Measurements from ENCODE around the gene CCT3.

The CCT3 gene

GRCh38 chr1:156276532-156276931 lies 61.6 kb downstream of the CCT3 start:
- no peak for TF ChIP-seq CTCF (IDR thresholded peaks at IDR 0.05)
- peaks cover 63 to 64% of the 10 kb centered on the region in 2 experiments for H3K4me1 ChIP-seq (ENCODE audit: control insufficient read depth in 1 of 2, insufficient read depth in 1 of 2, low read depth in 1 of 2, low read length in 1 of 2)
- peaks cover 56% of the 10 kb centered on the region for H3K36me3 ChIP-seq
- H3K4me3 ChIP-seq (ENCODE audit: low read depth in 1 of 2, low read length in 1 of 2), result peak overlapping the region; percentile 25 to 50
- no peaks in the 10 kb centered on the region for H3K9me3 ChIP-seq
- H3K27me3 ChIP-seq, result no peaks in the 10 kb centered on the region
- peak overlapping the region; percentile 94 for H3K27ac ChIP-seq

GRCh38 chr1:156270314-156270713 lies 67.8 kb downstream of the CCT3 start:
- Histone ChIP-seq H3K36me3 (peaks cover 97% of the 10 kb centered on the region), H3K27me3 (no peaks in the 10 kb centered on the region), H3K9me3 (no peaks in the 10 kb centered on the region), H3K4me3 (ENCODE audit: low read depth in 1 of 2, low read length in 1 of 2) (no peak overlapping the region), H3K27ac (no peak overlapping the region), H3K4me1 (ENCODE audit: control insufficient read depth in 1 of 2, insufficient read depth in 1 of 2, low read depth in 1 of 2, low read length in 1 of 2) (peaks cover 1 to 2% of the 10 kb centered on the region in 2 experiments)
- TF ChIP-seq CTCF (IDR thresholded peaks at IDR 0.05), result no peak

- Histone ChIP-seq H3K4me1 (ENCODE audit: control insufficient read depth in 1 of 2, insufficient read depth in 1 of 2, low read depth in 1 of 2, low read length in 1 of 2) (no peaks in the 10 kb centered on the region), H3K27ac (no peak overlapping the region), H3K9me3 (no peaks in the 10 kb centered on the region), H3K36me3 (peaks cover 97% of the 10 kb centered on the region), H3K27me3 (no peaks in the 10 kb centered on the region), H3K4me3 (ENCODE audit: low read depth in 1 of 2, low read length in 1 of 2) (no peak overlapping the region)
- TF ChIP-seq CTCF (IDR thresholded peaks at IDR 0.05), result no peak
Measured at GRCh38 chr1:156268336-156268735, 69.8 kb downstream of the CCT3 start.

DNA sequence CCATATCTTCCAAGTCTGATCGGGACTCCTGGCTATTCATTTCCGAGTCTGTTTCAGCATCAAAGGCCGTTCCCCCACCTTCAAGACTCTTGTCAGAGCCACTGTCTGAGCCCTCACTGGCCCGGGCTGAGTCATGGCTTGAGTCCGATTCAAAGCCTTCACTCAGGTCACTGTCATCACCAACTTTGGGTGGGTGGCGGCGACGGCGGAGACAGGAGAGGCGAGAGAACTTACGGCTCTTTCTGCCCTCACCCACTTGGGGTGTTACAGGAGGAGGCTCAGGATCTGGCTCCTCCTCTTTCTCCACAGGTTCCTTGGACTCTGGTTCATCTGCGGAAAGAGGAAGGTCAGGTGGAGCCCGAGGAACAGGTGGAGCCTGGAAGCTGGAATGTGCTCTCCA lies 72.0 kb downstream of the CCT3 start:
- Histone ChIP-seq H3K36me3 (peaks cover 99% of the 10 kb centered on the region), H3K4me1 (ENCODE audit: control insufficient read depth in 1 of 2, insufficient read depth in 1 of 2, low read depth in 1 of 2, low read length in 1 of 2) (no peaks in the 10 kb centered on the region), H3K27me3 (no peaks in the 10 kb centered on the region), H3K4me3 (ENCODE audit: low read depth in 1 of 2, low read length in 1 of 2) (no peak overlapping the region), H3K27ac (no peak overlapping the region), H3K9me3 (no peaks in the 10 kb centered on the region)
- no peak for TF ChIP-seq CTCF (IDR thresholded peaks at IDR 0.05)

GRCh38 chr1:156263288-156263655 lies 74.8 kb downstream of the CCT3 start:
- no peak overlapping the region for H3K27ac ChIP-seq
- no peak for TF ChIP-seq CTCF (IDR thresholded peaks at IDR 0.05)
- peaks cover 99% of the 10 kb centered on the region for H3K36me3 ChIP-seq
- H3K9me3 ChIP-seq, result no peaks in the 10 kb centered on the region
- no peaks in the 10 kb centered on the region for H3K27me3 ChIP-seq
- H3K4me3 ChIP-seq (ENCODE audit: low read depth in 1 of 2, low read length in 1 of 2), result no peak overlapping the region
- no peaks in the 10 kb centered on the region for H3K4me1 ChIP-seq (ENCODE audit: control insufficient read depth in 1 of 2, insufficient read depth in 1 of 2, low read depth in 1 of 2, low read length in 1 of 2)
